ENCODE results near the gene POU3F2. TPM values are rescaled to one million over a fixed set of nuclear protein-coding genes. Genes with fewer than 3 reads are reported as not detected.

Gene POU3F2
- total RNA-seq, 1 donor from 2014 or later: 12.2 TPM

DNA sequence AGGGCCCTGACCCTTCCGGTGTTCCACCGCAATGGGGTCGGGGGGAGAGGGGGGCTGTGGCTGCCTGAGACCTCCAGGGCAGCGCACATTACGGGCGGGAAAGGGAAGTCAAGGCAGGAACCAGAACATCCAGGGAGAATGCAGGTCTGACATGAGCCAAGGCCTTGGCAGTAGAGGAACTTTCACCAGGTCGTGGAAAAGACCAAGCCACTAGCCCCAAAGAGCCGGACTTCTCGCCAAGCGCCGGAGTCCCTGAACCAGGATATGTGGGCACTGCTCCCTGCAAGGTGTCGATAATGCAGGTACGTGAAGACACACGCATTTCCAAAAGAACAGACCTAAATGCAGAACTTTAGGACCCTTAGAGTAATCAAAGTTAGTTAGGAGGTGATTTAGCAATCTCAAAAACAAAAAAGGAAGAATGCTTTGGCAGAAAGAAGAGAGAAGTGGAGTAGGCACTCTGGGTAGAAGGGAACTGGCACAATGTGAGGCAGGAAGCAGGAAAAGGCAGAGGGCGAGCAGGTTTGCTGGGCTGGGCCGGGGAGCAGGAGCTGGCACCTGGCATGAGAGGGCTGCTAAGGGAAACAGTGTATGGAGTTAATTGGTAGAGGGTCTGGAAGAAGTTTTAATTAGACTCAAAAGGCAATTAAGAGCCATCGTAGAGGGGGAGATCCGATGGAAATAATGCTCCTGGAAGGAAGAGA, 14.3 kb downstream of the POU3F2 start:
- Histone ChIP-seq H3K9ac (no peak overlapping the region), H4K20me1 (ENCODE audit: low read depth) (peaks cover 9% of the 10 kb centered on the region), H2AFZ (replicated peaks) (peak overlapping the region; percentile 76), H3K79me2 (ENCODE audit: low read depth) (no peaks in the 10 kb centered on the region), H3K27ac (no peak overlapping the region), H3K4me3 (peak overlapping the region; percentile 32), H3K4me2 (peak overlapping the region; percentile 78), H3K27me3 (peaks cover 57% of the 10 kb centered on the region), H3F3A (ENCODE audit: low read depth) (peaks cover 20% of the 10 kb centered on the region), H3K36me3 (no peaks in the 10 kb centered on the region), H3K9me3 (ENCODE audit: low read depth) (no peaks in the 10 kb centered on the region), H3K4me1 (peaks cover 16% of the 10 kb centered on the region)
- peaks cover 48% of the 10 kb centered on the region for H3K36me3 Mint-ChIP-seq
- peaks cover 4% of the 10 kb centered on the region for H3K9me3 Mint-ChIP-seq
- peaks cover 26% of the 10 kb centered on the region for H3K4me1 Mint-ChIP-seq
- peaks cover 12% of the 10 kb centered on the region for H3K27me3 Mint-ChIP-seq (ENCODE audit: insufficient read depth, low read depth)
- TF ChIP-seq EZH2 (IDR thresholded peaks at IDR 0.05) (peak; percentile 8), EZH2phosphoT487 (IDR thresholded peaks at IDR 0.05) (no peak)
- H3K27ac Mint-ChIP-seq: no peak overlapping the region
- no peak for DNase-seq (ENCODE audit: low spot score)
- H3K4me3 Mint-ChIP-seq: no peak overlapping the region

DNA sequence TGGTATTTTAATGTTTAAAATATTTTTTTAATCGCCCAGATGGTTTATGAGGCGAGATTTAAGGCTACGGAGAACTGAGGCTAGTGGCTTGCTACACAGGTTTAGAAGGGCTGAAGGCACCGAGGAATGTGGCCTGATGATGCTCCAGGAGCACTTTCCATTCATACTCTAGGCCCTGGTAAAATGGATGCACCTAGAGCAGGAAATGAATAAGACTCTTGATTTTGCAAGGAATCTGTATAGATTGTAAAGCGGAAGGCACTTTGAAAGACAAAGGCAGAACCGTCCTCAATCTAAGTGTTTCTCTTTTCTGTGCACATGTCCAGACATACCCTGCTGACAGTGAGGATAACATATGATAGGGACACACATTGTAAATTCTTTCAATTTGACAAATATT, 30.1 kb downstream of the POU3F2 start:
- Mint-ChIP-seq H3K27me3 (ENCODE audit: insufficient read depth, low read depth) (no peaks in the 10 kb centered on the region), H3K4me3 (no peak overlapping the region), H3K9me3 (peaks cover 3% of the 10 kb centered on the region), H3K36me3 (peaks cover 9% of the 10 kb centered on the region), H3K27ac (no peak overlapping the region), H3K4me1 (no peaks in the 10 kb centered on the region)
- Histone ChIP-seq H3K36me3 (no peaks in the 10 kb centered on the region), H3K4me3 (no peak overlapping the region), H3K27me3 (no peaks in the 10 kb centered on the region), H3K4me2 (no peak overlapping the region), H2AFZ (replicated peaks) (no peak overlapping the region), H3K9ac (no peak overlapping the region), H3K27ac (no peak overlapping the region), H3K79me2 (ENCODE audit: low read depth) (no peaks in the 10 kb centered on the region), H3K9me3 (ENCODE audit: low read depth) (no peaks in the 10 kb centered on the region), H3F3A (ENCODE audit: low read depth) (no peaks in the 10 kb centered on the region), H3K4me1 (no peaks in the 10 kb centered on the region), H4K20me1 (ENCODE audit: low read depth) (no peaks in the 10 kb centered on the region)
- no peak for DNase-seq (ENCODE audit: low spot score)
- TF ChIP-seq EZH2 (IDR thresholded peaks at IDR 0.05) (no peak), EZH2phosphoT487 (IDR thresholded peaks at IDR 0.05) (no peak)
- TF ChIP-seq, protein P1, sequence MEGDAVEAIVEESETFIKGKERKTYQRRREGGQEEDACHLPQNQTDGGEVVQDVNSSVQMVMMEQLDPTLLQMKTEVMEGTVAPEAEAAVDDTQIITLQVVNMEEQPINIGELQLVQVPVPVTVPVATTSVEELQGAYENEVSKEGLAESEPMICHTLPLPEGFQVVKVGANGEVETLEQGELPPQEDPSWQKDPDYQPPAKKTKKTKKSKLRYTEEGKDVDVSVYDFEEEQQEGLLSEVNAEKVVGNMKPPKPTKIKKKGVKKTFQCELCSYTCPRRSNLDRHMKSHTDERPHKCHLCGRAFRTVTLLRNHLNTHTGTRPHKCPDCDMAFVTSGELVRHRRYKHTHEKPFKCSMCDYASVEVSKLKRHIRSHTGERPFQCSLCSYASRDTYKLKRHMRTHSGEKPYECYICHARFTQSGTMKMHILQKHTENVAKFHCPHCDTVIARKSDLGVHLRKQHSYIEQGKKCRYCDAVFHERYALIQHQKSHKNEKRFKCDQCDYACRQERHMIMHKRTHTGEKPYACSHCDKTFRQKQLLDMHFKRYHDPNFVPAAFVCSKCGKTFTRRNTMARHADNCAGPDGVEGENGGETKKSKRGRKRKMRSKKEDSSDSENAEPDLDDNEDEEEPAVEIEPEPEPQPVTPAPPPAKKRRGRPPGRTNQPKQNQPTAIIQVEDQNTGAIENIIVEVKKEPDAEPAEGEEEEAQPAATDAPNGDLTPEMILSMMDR (IDR thresholded peaks at IDR 0.05): no peak

DNA sequence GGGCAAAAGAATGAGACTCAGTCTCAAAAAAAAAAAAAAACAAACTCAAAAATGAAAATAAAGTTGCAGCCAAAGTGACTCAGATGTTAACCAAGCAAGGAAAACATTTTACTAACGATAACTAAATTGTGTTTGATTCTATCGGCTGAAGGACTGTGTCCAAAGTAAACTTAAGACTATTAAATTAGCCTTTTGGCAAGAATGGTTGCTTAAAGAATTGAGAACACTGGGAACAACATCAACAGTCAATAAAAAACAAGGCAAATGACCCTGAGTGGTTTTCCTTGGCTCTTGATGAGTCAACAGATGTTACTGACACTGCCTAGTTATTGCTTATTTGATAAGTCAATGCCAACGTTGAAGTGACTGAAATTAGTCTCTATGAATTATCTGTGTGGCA, 36.7 kb downstream of the POU3F2 start:
- no peak overlapping the region for H2AFZ ChIP-seq (replicated peaks)
- no peaks in the 10 kb centered on the region for H3K79me2 ChIP-seq (ENCODE audit: low read depth)
- no peak for DNase-seq (ENCODE audit: low spot score)
- H3K4me3 Mint-ChIP-seq: no peak overlapping the region
- H3K4me3 ChIP-seq: no peak overlapping the region
- TF ChIP-seq EZH2phosphoT487 (IDR thresholded peaks at IDR 0.05) (no peak), EZH2 (IDR thresholded peaks at IDR 0.05) (no peak)
- TF ChIP-seq, protein P1 (IDR thresholded peaks at IDR 0.05): no peak
- no peak overlapping the region for H3K9ac ChIP-seq
- no peaks in the 10 kb centered on the region for H3K4me1 Mint-ChIP-seq
- no peaks in the 10 kb centered on the region for H4K20me1 ChIP-seq (ENCODE audit: low read depth)
- H3K4me1 ChIP-seq: no peaks in the 10 kb centered on the region
- H3F3A ChIP-seq (ENCODE audit: low read depth): no peaks in the 10 kb centered on the region
- H3K9me3 Mint-ChIP-seq: peaks cover 3% of the 10 kb centered on the region
- no peak overlapping the region for H3K27ac ChIP-seq
- no peaks in the 10 kb centered on the region for H3K27me3 ChIP-seq
- no peaks in the 10 kb centered on the region for H3K27me3 Mint-ChIP-seq (ENCODE audit: insufficient read depth, low read depth)
- H3K36me3 ChIP-seq: peaks cover 2% of the 10 kb centered on the region
- H3K4me2 ChIP-seq: no peak overlapping the region
- peaks cover 19% of the 10 kb centered on the region for H3K36me3 Mint-ChIP-seq
- H3K27ac Mint-ChIP-seq: no peak overlapping the region
- no peaks in the 10 kb centered on the region for H3K9me3 ChIP-seq (ENCODE audit: low read depth)

DNA sequence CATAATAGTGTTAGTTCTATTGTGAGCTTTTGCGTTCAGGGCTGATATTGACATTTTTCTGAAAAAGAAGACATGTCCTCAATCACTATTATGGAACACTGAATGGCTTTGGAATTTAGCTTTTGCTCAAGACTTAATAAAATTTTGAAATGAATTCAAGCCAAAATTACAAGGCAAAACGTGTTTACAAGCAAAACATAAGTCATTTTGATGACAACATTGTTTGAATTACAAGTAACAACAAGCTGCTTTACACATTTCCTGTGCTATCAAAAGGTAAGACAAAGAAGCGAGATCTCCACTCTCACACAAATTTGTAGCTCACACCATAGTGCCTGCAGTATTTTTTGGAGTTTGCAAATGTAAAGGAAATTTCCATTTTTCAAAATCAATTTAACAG, 37.4 kb downstream of the POU3F2 start:
- Histone ChIP-seq H3K79me2 (ENCODE audit: low read depth) (no peaks in the 10 kb centered on the region), H3K27ac (no peak overlapping the region), H3K4me3 (no peak overlapping the region), H3K27me3 (no peaks in the 10 kb centered on the region), H3K9me3 (ENCODE audit: low read depth) (no peaks in the 10 kb centered on the region), H3K4me2 (no peak overlapping the region), H3K4me1 (no peaks in the 10 kb centered on the region), H2AFZ (replicated peaks) (no peak overlapping the region), H3F3A (ENCODE audit: low read depth) (no peaks in the 10 kb centered on the region), H4K20me1 (ENCODE audit: low read depth) (no peaks in the 10 kb centered on the region), H3K36me3 (peaks cover 2% of the 10 kb centered on the region), H3K9ac (no peak overlapping the region)
- Mint-ChIP-seq H3K27ac (no peak overlapping the region), H3K9me3 (no peaks in the 10 kb centered on the region), H3K4me1 (no peaks in the 10 kb centered on the region), H3K36me3 (peaks cover 15% of the 10 kb centered on the region), H3K27me3 (ENCODE audit: insufficient read depth, low read depth) (no peaks in the 10 kb centered on the region), H3K4me3 (no peak overlapping the region)
- TF ChIP-seq EZH2phosphoT487 (IDR thresholded peaks at IDR 0.05) (no peak), EZH2 (IDR thresholded peaks at IDR 0.05) (no peak)
- TF ChIP-seq, protein P1 (IDR thresholded peaks at IDR 0.05): no peak
- DNase-seq (ENCODE audit: low spot score): no peak
